ENCODE data around the gene ZNF226.
"Not testable (repeated sequence)": the region's sequence is repeated elsewhere in the genome, so short reads cannot be mapped to it uniquely, and the experiment has no call there.

DNA sequence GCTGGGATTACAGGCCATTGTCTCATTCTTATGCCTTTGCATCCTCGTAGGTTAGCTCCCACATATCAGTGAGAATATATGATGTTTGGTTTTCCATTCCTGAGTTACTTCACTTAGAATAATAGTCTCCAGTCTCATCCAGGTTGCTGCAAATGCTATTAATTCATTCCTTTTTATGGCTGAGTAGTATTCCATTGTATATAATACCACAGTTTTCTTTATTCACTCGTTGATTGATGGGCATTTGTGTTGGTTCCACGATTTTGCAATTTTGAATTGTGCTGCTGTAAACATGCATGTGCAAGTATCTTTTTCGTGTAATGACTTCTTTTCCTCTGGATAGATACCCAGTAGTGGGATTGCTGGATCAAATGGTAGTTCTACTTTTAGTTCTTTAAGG is 43.7 kb upstream of the ZNF226 start:
- TF ChIP-seq, protein P1, sequence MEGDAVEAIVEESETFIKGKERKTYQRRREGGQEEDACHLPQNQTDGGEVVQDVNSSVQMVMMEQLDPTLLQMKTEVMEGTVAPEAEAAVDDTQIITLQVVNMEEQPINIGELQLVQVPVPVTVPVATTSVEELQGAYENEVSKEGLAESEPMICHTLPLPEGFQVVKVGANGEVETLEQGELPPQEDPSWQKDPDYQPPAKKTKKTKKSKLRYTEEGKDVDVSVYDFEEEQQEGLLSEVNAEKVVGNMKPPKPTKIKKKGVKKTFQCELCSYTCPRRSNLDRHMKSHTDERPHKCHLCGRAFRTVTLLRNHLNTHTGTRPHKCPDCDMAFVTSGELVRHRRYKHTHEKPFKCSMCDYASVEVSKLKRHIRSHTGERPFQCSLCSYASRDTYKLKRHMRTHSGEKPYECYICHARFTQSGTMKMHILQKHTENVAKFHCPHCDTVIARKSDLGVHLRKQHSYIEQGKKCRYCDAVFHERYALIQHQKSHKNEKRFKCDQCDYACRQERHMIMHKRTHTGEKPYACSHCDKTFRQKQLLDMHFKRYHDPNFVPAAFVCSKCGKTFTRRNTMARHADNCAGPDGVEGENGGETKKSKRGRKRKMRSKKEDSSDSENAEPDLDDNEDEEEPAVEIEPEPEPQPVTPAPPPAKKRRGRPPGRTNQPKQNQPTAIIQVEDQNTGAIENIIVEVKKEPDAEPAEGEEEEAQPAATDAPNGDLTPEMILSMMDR (IDR thresholded peaks at IDR 0.05), result not testable (repeated sequence)
- not testable (repeated sequence) for TF ChIP-seq TAF1 (IDR thresholded peaks at IDR 0.05; ENCODE audit: borderline replicate concordance, low read depth, low read length); POLR2AphosphoS5 (IDR thresholded peaks at IDR 0.05; ENCODE audit: low read depth, low read length); MXI1 (IDR thresholded peaks at IDR 0.05; ENCODE audit: low read depth, low read length); SMC3 (IDR thresholded peaks at IDR 0.05; ENCODE audit: low read depth, low read length); NFIC (IDR thresholded peaks at IDR 0.05; ENCODE audit: borderline replicate concordance)
- TF ChIP-seq, protein P2, sequence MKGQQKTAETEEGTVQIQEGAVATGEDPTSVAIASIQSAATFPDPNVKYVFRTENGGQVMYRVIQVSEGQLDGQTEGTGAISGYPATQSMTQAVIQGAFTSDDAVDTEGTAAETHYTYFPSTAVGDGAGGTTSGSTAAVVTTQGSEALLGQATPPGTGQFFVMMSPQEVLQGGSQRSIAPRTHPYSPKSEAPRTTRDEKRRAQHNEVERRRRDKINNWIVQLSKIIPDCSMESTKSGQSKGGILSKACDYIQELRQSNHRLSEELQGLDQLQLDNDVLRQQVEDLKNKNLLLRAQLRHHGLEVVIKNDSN (IDR thresholded peaks at IDR 0.05; ENCODE audit: borderline replicate concordance, low read depth), result not testable (repeated sequence)
- TF ChIP-seq, protein P3, sequence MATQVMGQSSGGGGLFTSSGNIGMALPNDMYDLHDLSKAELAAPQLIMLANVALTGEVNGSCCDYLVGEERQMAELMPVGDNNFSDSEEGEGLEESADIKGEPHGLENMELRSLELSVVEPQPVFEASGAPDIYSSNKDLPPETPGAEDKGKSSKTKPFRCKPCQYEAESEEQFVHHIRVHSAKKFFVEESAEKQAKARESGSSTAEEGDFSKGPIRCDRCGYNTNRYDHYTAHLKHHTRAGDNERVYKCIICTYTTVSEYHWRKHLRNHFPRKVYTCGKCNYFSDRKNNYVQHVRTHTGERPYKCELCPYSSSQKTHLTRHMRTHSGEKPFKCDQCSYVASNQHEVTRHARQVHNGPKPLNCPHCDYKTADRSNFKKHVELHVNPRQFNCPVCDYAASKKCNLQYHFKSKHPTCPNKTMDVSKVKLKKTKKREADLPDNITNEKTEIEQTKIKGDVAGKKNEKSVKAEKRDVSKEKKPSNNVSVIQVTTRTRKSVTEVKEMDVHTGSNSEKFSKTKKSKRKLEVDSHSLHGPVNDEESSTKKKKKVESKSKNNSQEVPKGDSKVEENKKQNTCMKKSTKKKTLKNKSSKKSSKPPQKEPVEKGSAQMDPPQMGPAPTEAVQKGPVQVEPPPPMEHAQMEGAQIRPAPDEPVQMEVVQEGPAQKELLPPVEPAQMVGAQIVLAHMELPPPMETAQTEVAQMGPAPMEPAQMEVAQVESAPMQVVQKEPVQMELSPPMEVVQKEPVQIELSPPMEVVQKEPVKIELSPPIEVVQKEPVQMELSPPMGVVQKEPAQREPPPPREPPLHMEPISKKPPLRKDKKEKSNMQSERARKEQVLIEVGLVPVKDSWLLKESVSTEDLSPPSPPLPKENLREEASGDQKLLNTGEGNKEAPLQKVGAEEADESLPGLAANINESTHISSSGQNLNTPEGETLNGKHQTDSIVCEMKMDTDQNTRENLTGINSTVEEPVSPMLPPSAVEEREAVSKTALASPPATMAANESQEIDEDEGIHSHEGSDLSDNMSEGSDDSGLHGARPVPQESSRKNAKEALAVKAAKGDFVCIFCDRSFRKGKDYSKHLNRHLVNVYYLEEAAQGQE (IDR thresholded peaks at IDR 0.05; ENCODE audit: low read depth, low read length), result not testable (repeated sequence)
